ENCODE data around the gene HOXC4. TPM values are rescaled to one million over a fixed set of nuclear protein-coding genes. Genes with fewer than 3 reads are reported as not detected.
A peak's percentile ranks its signal among the peaks of the same experiment; 100 is the strongest.

Gene HOXC4
- polyA plus RNA-seq, 3 donors: not detected

DNA sequence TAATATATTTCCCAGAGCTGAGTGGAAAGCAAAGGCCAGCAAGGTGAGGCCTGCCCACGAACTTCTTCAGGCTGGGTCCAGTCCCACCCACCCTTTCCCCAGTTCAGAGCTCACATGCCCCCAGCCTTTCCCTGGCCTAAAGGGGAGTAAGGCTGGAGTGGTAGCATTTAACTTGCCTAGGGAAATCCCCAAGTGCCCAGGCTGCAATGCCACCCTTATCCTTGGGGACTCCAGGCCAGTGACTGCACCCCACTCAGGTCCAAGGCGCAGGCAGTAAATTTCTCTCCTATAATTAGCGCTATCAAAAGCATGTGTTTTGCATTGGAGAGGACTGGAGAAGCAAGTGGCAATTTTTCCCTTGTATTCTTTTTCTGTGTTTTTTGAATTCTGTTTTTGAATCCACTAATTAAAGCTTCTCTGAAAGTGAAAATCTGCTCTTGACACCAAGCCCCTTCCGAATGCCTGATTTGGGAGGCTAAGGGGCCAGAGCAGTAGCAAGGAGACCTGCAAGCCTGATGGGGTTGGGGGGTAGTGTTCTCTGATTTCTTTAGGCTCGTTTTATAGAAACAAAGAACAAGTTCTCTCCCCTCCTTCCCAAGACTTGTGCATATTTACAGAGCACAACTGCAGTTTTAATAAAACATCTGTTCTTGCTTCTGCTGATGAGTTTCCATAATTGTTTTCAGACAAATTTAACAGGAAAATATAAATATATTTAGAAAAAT, 28.9 kb upstream of the HOXC4 start:
- Histone ChIP-seq H3K4me2 (replicated peaks; ENCODE audit: extremely low read depth, low read length, poor library complexity, severe bottlenecking) (no peak overlapping the region), H3K9ac (ENCODE audit: insufficient read depth, low read length, poor library complexity, severe bottlenecking) (no peak overlapping the region), H3K79me2 (ENCODE audit: insufficient read depth, low read length) (no peaks in the 10 kb centered on the region), H3K4me1 (ENCODE audit: control insufficient read depth in 1 of 2, insufficient read depth in 2 of 2, low read length in 2 of 2) (no peaks in the 10 kb centered on the region), H3K4me3 (replicated peaks in 1 of 3; ENCODE audit: low read depth in 2 of 3, low read length in 3 of 3) (no peak overlapping the region), H3K36me3 (replicated peaks in 1 of 2; ENCODE audit: control insufficient read depth in 1 of 2, insufficient read depth in 2 of 2, low read length in 2 of 2) (no peaks in the 10 kb centered on the region), H3K9me3 (replicated peaks in 1 of 2; ENCODE audit: control insufficient read depth in 1 of 2, insufficient read depth in 1 of 2, low read length in 2 of 2) (peaks cover 3 to 32% of the 10 kb centered on the region in 2 donors), H4K20me1 (ENCODE audit: insufficient read depth, low read length) (no peaks in the 10 kb centered on the region), H3K27me3 (ENCODE audit: control insufficient read depth in 2 of 2, insufficient read depth in 2 of 2, low read length in 2 of 2) (peaks cover 93 to 99% of the 10 kb centered on the region in 2 donors), H3K27ac (ENCODE audit: low read depth in 1 of 2, low read length in 2 of 2) (no peak overlapping the region), H2AFZ (ENCODE audit: insufficient read depth, low read depth, low read length, poor library complexity, severe bottlenecking) (no peak overlapping the region)
- Mint-ChIP-seq H3K27me3 (ENCODE audit: low read depth in 3 of 3) (peaks cover 97 to 100% (median 97%) of the 10 kb centered on the region in 3 donors), H3K36me3 (peaks cover 0 to 13% of the 10 kb centered on the region in 2 donors), H3K4me3 (peak overlapping the region in 1 of 2 donors; percentile 78), H3K27ac (no peak overlapping the region), H3K9me3 (peaks cover 0 to 22% (median 15%) of the 10 kb centered on the region in 7 donors), H3K4me1 (peaks cover 17% of the 10 kb centered on the region)
- intact Hi-C loops (cut with micrococcal nuclease): no loop called here
- DNase-seq: no peak
- TF ChIP-seq, protein P1, sequence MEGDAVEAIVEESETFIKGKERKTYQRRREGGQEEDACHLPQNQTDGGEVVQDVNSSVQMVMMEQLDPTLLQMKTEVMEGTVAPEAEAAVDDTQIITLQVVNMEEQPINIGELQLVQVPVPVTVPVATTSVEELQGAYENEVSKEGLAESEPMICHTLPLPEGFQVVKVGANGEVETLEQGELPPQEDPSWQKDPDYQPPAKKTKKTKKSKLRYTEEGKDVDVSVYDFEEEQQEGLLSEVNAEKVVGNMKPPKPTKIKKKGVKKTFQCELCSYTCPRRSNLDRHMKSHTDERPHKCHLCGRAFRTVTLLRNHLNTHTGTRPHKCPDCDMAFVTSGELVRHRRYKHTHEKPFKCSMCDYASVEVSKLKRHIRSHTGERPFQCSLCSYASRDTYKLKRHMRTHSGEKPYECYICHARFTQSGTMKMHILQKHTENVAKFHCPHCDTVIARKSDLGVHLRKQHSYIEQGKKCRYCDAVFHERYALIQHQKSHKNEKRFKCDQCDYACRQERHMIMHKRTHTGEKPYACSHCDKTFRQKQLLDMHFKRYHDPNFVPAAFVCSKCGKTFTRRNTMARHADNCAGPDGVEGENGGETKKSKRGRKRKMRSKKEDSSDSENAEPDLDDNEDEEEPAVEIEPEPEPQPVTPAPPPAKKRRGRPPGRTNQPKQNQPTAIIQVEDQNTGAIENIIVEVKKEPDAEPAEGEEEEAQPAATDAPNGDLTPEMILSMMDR (IDR thresholded peaks at IDR 0.05): no peak
- no CpG with 5 or more reads among the region's 5 CpGs for WGBS (ENCODE audit: insufficient coverage)

DNA sequence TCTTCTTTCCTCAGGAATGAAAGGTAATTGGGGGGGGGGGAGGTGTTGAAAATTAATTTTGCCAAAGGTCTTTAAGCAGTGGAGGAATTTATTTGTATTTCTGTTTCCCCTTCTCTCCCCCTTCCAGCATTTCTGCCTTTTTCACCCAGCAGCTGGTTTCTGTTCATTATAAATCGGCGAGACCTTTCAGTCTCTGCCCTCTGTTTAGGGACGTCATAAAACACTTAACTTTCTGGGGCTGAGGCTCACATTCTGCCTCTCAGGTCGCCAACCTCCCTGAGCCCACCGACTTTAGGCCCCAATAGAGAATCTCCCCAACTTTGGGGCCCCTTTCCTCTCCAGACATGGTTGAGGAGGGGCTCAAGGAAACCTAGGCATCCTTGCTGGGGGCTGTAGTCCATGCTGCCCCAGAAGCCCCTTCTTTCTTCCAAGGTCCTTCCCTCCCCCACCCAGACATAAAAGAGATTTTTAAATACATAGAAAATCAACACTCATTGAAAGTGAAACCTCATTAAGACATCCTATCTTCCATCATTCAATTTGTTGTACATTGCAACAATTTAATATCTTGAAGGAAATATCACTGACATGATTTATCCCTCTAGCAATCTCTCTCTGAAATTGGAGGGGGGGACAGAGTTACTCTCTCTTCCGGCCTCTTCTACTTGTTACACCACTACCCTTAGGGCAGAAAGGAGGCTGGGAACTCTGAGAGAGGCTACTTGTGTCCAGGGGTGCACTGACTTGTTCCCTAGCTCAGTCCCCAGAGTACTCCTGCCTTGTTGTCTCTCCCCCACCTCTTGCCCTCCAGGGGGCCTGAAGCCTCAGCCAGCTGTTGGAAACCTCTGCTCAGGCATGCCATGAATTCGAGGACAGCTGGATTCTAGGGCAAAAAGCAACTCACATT, 27.9 kb upstream of the HOXC4 start:
- H3K4me3 Mint-ChIP-seq: peak overlapping the region in 1 of 2 donors; percentile 74
- WGBS (ENCODE audit: insufficient coverage): 42% methylated on average over 5 of the region's 7 CpGs
- Histone ChIP-seq H3K9me3 (replicated peaks in 1 of 2; ENCODE audit: control insufficient read depth in 1 of 2, insufficient read depth in 1 of 2, low read length in 2 of 2) (peaks cover 5 to 32% of the 10 kb centered on the region in 2 donors), H3K4me1 (ENCODE audit: control insufficient read depth in 1 of 2, insufficient read depth in 2 of 2, low read length in 2 of 2) (no peaks in the 10 kb centered on the region), H2AFZ (ENCODE audit: insufficient read depth, low read depth, low read length, poor library complexity, severe bottlenecking) (no peak overlapping the region), H3K9ac (ENCODE audit: insufficient read depth, low read length, poor library complexity, severe bottlenecking) (no peak overlapping the region), H4K20me1 (ENCODE audit: insufficient read depth, low read length) (no peaks in the 10 kb centered on the region), H3K4me3 (replicated peaks in 1 of 3; ENCODE audit: low read depth in 2 of 3, low read length in 3 of 3) (no peak overlapping the region), H3K79me2 (ENCODE audit: insufficient read depth, low read length) (no peaks in the 10 kb centered on the region), H3K27me3 (ENCODE audit: control insufficient read depth in 2 of 2, insufficient read depth in 2 of 2, low read length in 2 of 2) (peaks cover 91 to 99% of the 10 kb centered on the region in 2 donors), H3K4me2 (replicated peaks; ENCODE audit: extremely low read depth, low read length, poor library complexity, severe bottlenecking) (no peak overlapping the region), H3K27ac (ENCODE audit: low read depth in 1 of 2, low read length in 2 of 2) (no peak overlapping the region), H3K36me3 (replicated peaks in 1 of 2; ENCODE audit: control insufficient read depth in 1 of 2, insufficient read depth in 2 of 2, low read length in 2 of 2) (no peaks in the 10 kb centered on the region)
- peaks cover 15% of the 10 kb centered on the region for H3K4me1 Mint-ChIP-seq
- H3K27me3 Mint-ChIP-seq (ENCODE audit: low read depth in 3 of 3): peaks cover 96 to 99% (median 97%) of the 10 kb centered on the region in 3 donors
- peaks cover 0 to 11% of the 10 kb centered on the region in 2 donors for H3K36me3 Mint-ChIP-seq
- TF ChIP-seq, protein P1 (IDR thresholded peaks at IDR 0.05): no peak
- intact Hi-C loops (cut with micrococcal nuclease): no loop called here
- no peak overlapping the region for H3K27ac Mint-ChIP-seq
- no peak for DNase-seq
- H3K9me3 Mint-ChIP-seq: peaks cover 0 to 17% (median 14%) of the 10 kb centered on the region in 7 donors

All from CD14-positive monocyte (primary cell).